ENCODE measurements around the gene LRRC4B.

Gene LRRC4B

DNA sequence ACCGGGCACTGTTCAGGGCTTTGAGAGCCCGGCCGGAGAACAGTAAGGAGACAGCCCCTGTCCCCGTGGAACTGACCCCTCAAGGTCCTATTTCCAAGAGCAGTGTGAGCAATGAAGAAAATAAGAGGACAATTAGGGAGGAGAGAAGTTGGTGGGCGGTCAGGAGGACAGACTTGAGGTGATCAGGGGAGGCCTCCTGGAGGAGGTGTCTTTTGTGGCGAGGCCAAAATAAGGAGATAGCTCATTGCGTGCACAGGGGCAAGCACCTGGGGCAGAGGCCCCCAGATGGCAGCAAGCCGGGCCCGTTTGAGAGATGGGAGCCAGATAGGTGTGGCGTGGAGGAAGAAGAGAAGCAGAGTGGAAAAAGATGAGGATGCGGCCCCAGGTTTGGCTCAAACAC lies 2.8 kb upstream of the LRRC4B start:
- DNase-seq, result no peak

- DNase-seq, result peak; percentile 47
Observed at GRCh38 chr19:50569938-50570540, 1.8 kb upstream of the LRRC4B start.

- no peak for DNase-seq
Observed at GRCh38 chr19:50568728-50569698, 778 bp upstream of the LRRC4B start.

DNA sequence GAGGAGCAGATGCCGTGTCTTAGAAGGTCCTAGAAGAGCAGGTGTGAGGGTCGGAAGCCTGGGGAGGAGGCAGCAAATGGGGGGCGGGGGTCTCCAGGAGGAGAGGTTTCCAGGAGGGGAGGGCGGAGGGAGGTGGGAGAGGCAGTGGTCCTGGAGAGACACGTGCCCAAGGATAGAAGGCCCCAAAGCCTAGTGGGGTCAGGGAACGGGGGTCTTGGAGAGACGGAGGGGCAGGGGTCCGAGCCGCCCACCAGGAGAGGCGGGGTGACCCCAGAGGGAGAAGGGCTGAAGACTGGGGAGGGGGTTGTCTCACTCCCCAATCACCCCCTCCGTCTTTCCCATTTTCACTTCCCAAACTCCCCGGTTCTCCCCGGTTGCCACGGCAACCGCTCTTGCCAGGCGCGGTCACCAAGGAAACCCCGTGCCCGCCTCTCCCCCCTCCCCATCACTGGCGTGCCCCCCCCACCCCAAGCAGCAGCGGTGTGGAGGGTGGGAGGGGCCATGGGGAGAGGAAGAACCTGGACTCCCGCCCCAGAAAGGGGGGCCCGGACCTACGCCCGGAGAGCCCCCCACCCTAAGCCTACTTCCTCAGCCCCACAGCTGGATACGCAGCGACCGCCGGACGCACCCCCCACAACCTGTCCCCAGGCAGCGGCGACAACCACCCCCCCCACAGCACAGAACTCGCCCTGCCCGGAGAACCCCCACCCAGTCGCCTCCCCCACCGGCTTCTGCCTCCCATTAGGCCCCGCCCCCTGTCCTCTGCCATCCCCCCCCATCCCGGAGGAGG lies 988 bp downstream of the LRRC4B start:
- peak; percentile 46 for DNase-seq

GRCh38 chr19:50565984-50566903 lies 2.0 kb downstream of the LRRC4B start:
- DNase-seq, result peak; percentile 61

GRCh38 chr19:50564229-50565105 lies 3.8 kb downstream of the LRRC4B start:
- peak; percentile 54 for DNase-seq

DNA sequence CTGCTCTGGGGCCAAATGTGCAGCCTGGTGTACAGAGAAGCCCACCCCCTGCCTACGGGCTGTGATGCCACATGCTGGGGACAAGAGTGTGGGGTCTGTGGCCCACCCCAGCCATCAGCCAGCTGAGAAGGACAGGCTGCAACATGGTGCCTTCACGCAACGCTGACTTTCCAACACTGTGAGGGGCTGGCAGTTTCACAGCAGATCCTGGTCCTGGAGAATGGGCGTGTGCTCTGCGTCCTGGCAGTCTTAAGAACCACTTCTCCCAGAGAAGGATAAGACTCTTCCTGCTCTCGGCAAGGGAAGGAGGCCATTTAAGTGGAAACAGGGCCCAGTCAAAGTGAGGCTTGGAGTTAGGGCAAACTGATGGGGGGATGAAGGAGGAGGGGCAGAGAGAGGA lies 4.6 kb downstream of the LRRC4B start:
- DNase-seq, result peak; percentile 54

DNA sequence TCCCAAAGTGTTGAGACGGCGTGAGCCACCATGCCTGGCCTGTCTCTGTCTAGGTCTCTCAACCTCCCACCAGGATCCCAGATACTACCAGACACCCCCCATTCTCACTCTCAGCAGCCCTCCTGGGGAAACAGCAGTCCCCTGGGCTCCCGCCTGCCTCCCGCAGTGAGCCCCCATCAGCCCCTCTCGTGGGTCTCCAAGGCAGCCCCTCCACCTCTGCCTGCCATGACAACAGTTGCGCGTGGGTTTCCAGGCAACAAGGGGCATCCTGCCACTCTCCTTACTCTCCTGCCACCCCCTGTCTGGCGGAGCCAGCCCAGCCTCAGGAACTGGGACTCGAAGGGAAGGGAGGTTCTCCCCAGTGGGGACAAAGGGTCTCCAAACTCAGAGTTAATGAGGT lies 5.2 kb downstream of the LRRC4B start:
- no peak for DNase-seq

GRCh38 chr19:50562329-50562728 lies 5.9 kb downstream of the LRRC4B start:
- peak; percentile 11 for DNase-seq

DNA sequence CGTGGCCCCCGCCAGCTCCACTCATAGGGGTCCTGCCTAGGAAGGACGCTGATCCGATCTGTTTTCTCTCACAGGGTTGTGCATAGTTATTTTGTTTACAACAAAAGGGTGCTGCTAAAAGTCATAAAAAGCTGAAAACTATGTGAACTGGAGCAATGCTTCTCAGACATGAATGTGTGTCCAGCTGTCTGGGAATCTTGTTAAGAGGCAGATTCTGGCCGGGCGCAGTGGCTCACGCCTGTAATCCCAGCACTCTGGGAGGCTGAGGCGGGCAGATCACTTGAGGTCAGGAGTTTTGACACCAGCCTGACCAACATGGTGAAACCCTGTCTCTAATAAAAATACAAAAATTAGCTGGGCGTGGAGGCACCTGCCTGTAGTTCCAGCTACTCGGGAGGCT lies 8.6 kb downstream of the LRRC4B start:
- no peak for DNase-seq

DNA sequence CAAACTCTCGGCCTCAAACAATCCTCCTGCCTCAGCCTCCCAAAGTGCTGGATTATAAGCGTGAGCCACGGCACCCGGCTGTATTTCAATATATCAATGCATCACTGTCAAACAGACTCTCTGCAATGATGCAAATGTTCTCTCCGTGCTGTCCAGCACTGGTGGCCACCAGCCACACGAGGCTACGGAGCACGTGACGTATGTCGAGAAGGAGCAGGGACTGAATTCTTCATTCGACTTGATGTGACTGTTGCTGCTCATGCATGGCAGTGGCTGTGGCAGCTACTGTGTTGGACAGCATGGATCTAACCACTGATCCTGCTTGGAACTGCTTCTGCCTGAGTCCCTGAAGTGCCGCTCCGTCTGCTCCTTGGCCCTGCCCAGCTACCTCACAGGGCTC lies 9.8 kb downstream of the LRRC4B start:
- no peak for DNase-seq

GRCh38 chr19:50558039-50558438 lies 10.2 kb downstream of the LRRC4B start:
- DNase-seq, result no peak

DNA sequence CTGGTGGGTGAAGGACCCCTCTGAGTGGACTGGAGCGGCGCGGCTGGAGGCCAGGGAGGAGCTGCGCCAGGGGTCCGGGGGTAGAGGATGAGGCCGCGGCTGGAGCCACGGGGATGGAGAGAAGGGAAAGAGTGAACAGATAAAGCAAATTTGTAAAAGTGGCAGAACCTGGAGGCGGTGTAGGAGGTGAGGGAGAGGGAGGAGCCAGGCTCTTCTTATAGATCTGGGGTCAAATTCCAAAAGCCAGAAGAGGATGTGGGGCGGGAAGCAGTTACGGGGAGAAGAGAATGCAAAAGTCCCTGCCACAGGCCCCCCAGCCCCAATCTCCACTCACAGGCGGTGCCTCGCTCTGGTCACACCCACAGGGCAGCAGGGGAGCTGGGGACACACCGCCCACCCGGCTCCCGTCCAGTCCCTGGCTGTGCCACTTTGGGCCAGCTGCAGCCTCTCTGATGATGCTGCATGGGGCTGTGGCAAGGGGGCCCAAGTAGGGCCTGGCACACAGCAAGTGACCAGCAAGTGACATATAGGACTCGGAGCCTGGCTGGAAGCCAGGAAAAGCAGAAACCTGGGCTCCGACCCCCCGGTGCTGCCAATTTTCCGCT lies 11.1 kb downstream of the LRRC4B start:
- no peak for DNase-seq

GRCh38 chr19:50556282-50557008 lies 11.8 kb downstream of the LRRC4B start:
- peak; percentile 95 for DNase-seq

- DNase-seq, result peak; percentile 75
Observed at GRCh38 chr19:50555450-50556281, 12.6 kb downstream of the LRRC4B start.

DNA sequence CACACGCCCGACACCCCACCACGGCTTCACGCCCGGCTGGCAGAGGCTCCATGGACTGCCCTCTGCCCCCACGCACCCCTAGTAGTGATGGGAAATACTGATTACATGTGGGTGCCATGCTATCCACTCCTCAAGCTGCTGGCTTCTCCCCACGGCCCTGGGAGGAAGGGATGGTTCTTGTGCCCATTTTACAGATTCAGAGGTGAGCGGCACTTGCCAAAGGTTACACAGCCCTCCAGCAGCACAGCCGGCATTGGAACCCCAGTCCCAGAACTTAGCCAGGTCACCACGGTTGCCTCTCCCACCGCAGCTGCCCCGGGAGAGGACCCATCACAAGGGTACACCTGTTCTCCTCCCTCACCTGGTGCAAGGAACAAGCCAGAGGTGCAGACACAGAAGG lies 13.2 kb downstream of the LRRC4B start:
- no peak for DNase-seq

DNA sequence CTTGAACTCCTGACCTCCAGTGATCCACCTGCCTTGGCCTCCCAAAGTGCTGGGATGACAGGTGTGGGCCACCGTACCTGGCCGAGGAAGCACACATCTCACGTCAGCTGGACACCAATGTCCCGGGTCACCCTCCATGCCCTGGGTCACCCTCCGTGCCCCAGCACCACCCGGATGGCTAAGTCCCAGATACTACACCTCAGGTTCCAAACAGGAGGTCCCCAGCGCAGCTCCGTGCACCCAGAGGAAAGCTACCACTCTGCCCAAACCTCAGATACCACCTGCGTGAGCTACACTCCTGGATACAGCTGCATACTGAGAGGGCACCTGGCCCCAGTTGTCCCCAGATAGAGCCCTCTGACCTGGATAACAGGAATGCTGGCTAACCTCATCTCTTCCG lies 14.0 kb downstream of the LRRC4B start:
- no peak for DNase-seq

- peak; percentile 50 for DNase-seq
Observed at GRCh38 chr19:50553134-50553703, 15.0 kb downstream of the LRRC4B start.

DNA sequence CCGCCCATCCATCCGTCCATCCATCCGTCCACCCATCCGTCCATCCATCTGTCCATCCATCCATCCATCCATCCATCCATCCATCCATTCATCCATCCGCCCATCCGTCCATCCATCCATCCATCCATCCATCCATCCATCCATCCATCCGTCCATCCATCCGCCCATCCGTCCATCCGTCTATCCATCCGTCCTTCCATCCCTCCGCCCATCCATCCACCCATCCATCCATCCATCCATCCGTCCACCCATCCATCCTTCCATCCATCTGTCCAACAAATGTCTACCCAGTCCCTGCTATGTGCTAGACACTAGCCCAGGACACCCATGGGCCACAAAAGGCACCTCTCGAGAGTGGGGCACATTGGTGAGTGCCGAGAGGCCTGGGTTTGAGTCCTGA lies 15.7 kb downstream of the LRRC4B start:
- no peak for DNase-seq

Measured in islet precursor cell (in vitro differentiated cells).